T-cell (primary cell): ENCODE measurements around the gene PFKFB3. TPM values are rescaled to one million over a fixed set of nuclear protein-coding genes. Genes with fewer than 3 reads are reported as not detected.
"Not testable (repeated sequence)": the region's sequence is repeated elsewhere in the genome, so short reads cannot be mapped to it uniquely, and the experiment has no call there.

Source experiments
- ATAC-seq, 4 experiments: fragments of 200-7000 bp in 3 of 4; fragments of 150-1000 bp in 1 of 4; cut with Tn5 transposase; replicated peaks in 1 of 4; 1 replicate in 3 of 4; 2 replicates in 1 of 4; pipeline ENCODE4 v1.10.0; 2021; ENCODE audit warnings: moderate library complexity in 3 of 4, mild to moderate bottlenecking in 2 of 4, moderate number of reproducible peaks in 1 of 4
- CTCF ChIA-PET, 2 donors: fragments of 300-600 bp; sonication (Branson Sonifier 250); formaldehyde crosslinking; loops; one replicate each; lab custom pipeline; 2022; ENCODE audit warnings: antibody characterized with exemption in 2 of 2; lab: Charles Lee
- POLR2A ChIA-PET, 2 donors: fragments of 300-600 bp; sonication (Branson Sonifier 250); formaldehyde crosslinking; loops; one replicate each; lab custom pipeline; 2022; ENCODE audit warnings: antibody characterized with exemption in 2 of 2; lab: Charles Lee
- DNase-seq, 35 experiments: peaks; one replicate each; pipeline versions ENCODE4 v3.0.0 to v3.0.0-alpha.2; 2013 to 2023
- H3K27ac ChIP-seq: one replicate; pipeline ENCODE4 v1.5.1; 2013; ENCODE audit warnings: low read length
- H3K27me3 ChIP-seq, 2 experiments: replicated peaks in 1 of 2; 1 replicate in 1 of 2; 2 replicates in 1 of 2; pipeline versions ENCODE4 v1.6.1 to v1.7.0; 2013; ENCODE audit warnings: low read length in 1 of 2, mixed read lengths in 1 of 2; ENCODE audit not compliant: control insufficient read depth in 2 of 2, insufficient read depth in 2 of 2; ENCODE audit errors: extremely low read depth in 1 of 2
- H3K36me3 ChIP-seq, 2 donors: 1 replicate in 1 of 2; 2 replicates in 1 of 2; pipeline versions ENCODE4 v1.6.1 to v1.7.0; 2013; ENCODE audit warnings: low read length in 1 of 2; ENCODE audit not compliant: control insufficient read depth in 2 of 2, insufficient read depth in 1 of 2; ENCODE audit errors: extremely low read depth in 1 of 2
- H3K4me1 ChIP-seq, 2 experiments: 1 replicate in 1 of 2; 2 replicates in 1 of 2; pipeline versions ENCODE4 v1.6.1 to v1.7.0; 2013; ENCODE audit warnings: low read length in 2 of 2, mixed read lengths in 1 of 2; ENCODE audit not compliant: insufficient read depth in 2 of 2, control insufficient read depth in 1 of 2; ENCODE audit errors: extremely low read depth in 1 of 2
- H3K4me3 ChIP-seq, 2 donors: 1 replicate in 1 of 2; 2 replicates in 1 of 2; pipeline versions ENCODE4 v1.5.1 to v1.7.0; 2013; ENCODE audit warnings: mild to moderate bottlenecking in 2 of 2, low read length in 1 of 2, moderate library complexity in 1 of 2; ENCODE audit not compliant: control insufficient read depth in 1 of 2; ENCODE audit errors: extremely low read depth in 1 of 2
- H3K9me3 ChIP-seq: 2 replicates; pipeline ENCODE4 v1.7.0; 2013
- H3K27ac Mint-ChIP-seq, 2 donors: one replicate each; pipeline ENCODE4 v1.8.0; 2020 to 2021; ENCODE audit warnings: mild to moderate bottlenecking in 2 of 2, mixed read lengths in 2 of 2
- H3K27me3 Mint-ChIP-seq, 2 donors: one replicate each; pipeline ENCODE4 v1.8.0; 2021 to 2022; ENCODE audit warnings: mixed read lengths in 2 of 2
- H3K36me3 Mint-ChIP-seq: one replicate; pipeline ENCODE4 v1.8.0; 2021; ENCODE audit warnings: mixed read lengths
- H3K4me1 Mint-ChIP-seq, 3 donors: one replicate each; pipeline ENCODE4 v1.8.0; 2020 to 2022; ENCODE audit warnings: mixed read lengths in 3 of 3, mild to moderate bottlenecking in 1 of 3
- H3K4me3 Mint-ChIP-seq, 3 donors: one replicate each; pipeline ENCODE4 v1.8.0; 2020 to 2022; ENCODE audit warnings: mild to moderate bottlenecking in 3 of 3, mixed read lengths in 3 of 3, moderate library complexity in 3 of 3
- H3K9me3 Mint-ChIP-seq, 3 donors: one replicate each; pipeline ENCODE4 v1.8.0; 2020 to 2022; ENCODE audit warnings: mixed read lengths in 3 of 3
- WGBS: methylation state at CpG from one replicate; pipeline ENCODE4 v1.1.5; 2013; ENCODE audit warnings: missing lambda C conversion rate; ENCODE audit not compliant: insufficient coverage; 5-methylcytosine and 5-hydroxymethylcytosine counted together
- total RNA-seq, 35 experiments: library from RNA in 6 of 35; stranded (reverse) in 6 of 35; fragments of 120-200 nt in 1 of 35; gene quantifications; one replicate each; pipeline versions ENCODE4 v1.2.1 to v1.2.4 and lab custom pipeline; 2013 to 2026

PFKFB3 gene
- total RNA-seq, 5 donors from 2014 or later (not counting 1 experiment from before 2014, with no cell fraction given): 48.7 to 99.2 (median 93.9) TPM

- 93% methylated on average over 7 of the region's 13 CpGs for WGBS
- Histone ChIP-seq H3K9me3 (no peaks in the 10 kb centered on the region), H3K36me3 (peaks cover 16 to 33% of the 10 kb centered on the region in 2 donors), H3K27ac (no peak overlapping the region), H3K4me1 (peaks cover 0 to 6% of the 10 kb centered on the region in 2 experiments), H3K4me3 (no peak overlapping the region), H3K27me3 (no peaks in the 10 kb centered on the region)
- H3K27ac Mint-ChIP-seq: no peak overlapping the region
- peaks cover 58% of the 10 kb centered on the region for H3K36me3 Mint-ChIP-seq
- CTCF ChIA-PET: interaction anchor here in 1 of 2 donors (2.0 kb wide), 1 partner anchor 167 kb away, joined by 7 read pairs; no protein-coding TSS in a partner anchor
- H3K27me3 Mint-ChIP-seq: no peaks in the 10 kb centered on the region
- peaks cover 10 to 16% (median 13%) of the 10 kb centered on the region in 3 donors for H3K4me1 Mint-ChIP-seq
- H3K9me3 Mint-ChIP-seq: no peaks in the 10 kb centered on the region
- no peak for ATAC-seq
- H3K4me3 Mint-ChIP-seq: no peak overlapping the region
- no peak for DNase-seq
- POLR2A ChIA-PET: no interaction called here
Measured at GRCh38 chr10:6234371-6234770, 31.6 kb downstream of the PFKFB3 start.

GRCh38 chr10:6236349-6237198 is 33.8 kb downstream of the PFKFB3 start:
- Mint-ChIP-seq H3K4me1 (peaks cover 10 to 25% (median 25%) of the 10 kb centered on the region in 3 donors), H3K27me3 (no peaks in the 10 kb centered on the region), H3K27ac (peak overlapping the region in 1 of 2 donors; percentile 74), H3K36me3 (peaks cover 54% of the 10 kb centered on the region), H3K9me3 (no peaks in the 10 kb centered on the region), H3K4me3 (no peak overlapping the region)
- Histone ChIP-seq H3K27ac (no peak overlapping the region), H3K4me3 (no peak overlapping the region), H3K4me1 (peaks cover 0 to 6% of the 10 kb centered on the region in 2 experiments), H3K36me3 (peaks cover 13 to 24% of the 10 kb centered on the region in 2 donors), H3K9me3 (no peaks in the 10 kb centered on the region), H3K27me3 (no peaks in the 10 kb centered on the region)
- ChIA-PET CTCF (interaction anchor here in 1 of 2 donors (0.6 kb wide), 1 partner anchor 39 kb away, joined by 3 read pairs; no protein-coding TSS in a partner anchor), POLR2A (interaction anchor here in 1 of 2 donors (0.5 kb wide), 1 partner anchor 1260 kb away, joined by 6 read pairs; no protein-coding TSS in a partner anchor)
- DNase-seq: no peak
- ATAC-seq: peak in 1 of 4 experiments; percentile 8
- WGBS: 86% methylated on average over 32 of the region's 38 CpGs

DNA sequence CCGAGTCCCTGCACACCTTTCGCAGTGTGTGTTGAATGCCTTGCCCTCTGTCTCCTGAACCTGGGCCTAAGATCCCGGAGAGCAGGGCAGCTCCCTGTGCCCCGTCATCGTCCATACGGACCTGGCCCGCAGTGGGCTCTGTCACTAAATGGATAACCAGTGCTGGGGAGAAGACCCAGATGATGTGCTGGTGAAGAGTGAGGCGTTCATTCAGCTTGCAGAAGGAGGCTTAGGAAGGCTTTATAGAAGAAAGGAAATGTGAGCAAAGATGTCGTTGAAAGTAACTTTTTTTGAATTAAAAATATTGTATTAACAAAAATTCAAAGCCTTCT is 34.4 kb downstream of the PFKFB3 start:
- Mint-ChIP-seq H3K27me3 (no peaks in the 10 kb centered on the region), H3K9me3 (no peaks in the 10 kb centered on the region), H3K27ac (peak overlapping the region in 1 of 2 donors; percentile 74), H3K4me3 (no peak overlapping the region), H3K36me3 (peaks cover 52% of the 10 kb centered on the region), H3K4me1 (peaks cover 10 to 25% (median 25%) of the 10 kb centered on the region in 3 donors)
- CTCF ChIA-PET: interaction anchor here in 1 of 2 donors (0.6 to 0.9 kb wide), 2 partner anchors 38 to 165 kb away, joined by 3 to 4 read pairs; no protein-coding TSS in a partner anchor
- 95% methylated on average over 4 of the region's 9 CpGs for WGBS
- Histone ChIP-seq H3K27me3 (no peaks in the 10 kb centered on the region), H3K9me3 (no peaks in the 10 kb centered on the region), H3K36me3 (peaks cover 13 to 24% of the 10 kb centered on the region in 2 donors), H3K4me1 (peaks cover 0 to 6% of the 10 kb centered on the region in 2 experiments), H3K27ac (no peak overlapping the region), H3K4me3 (no peak overlapping the region)
- no peak for DNase-seq
- peak in 1 of 4 experiments; percentile 5 for ATAC-seq
- POLR2A ChIA-PET: interaction anchor here in 1 of 2 donors (0.7 kb wide), 1 partner anchor 180 kb away, joined by 3 read pairs; no protein-coding TSS in a partner anchor

DNA sequence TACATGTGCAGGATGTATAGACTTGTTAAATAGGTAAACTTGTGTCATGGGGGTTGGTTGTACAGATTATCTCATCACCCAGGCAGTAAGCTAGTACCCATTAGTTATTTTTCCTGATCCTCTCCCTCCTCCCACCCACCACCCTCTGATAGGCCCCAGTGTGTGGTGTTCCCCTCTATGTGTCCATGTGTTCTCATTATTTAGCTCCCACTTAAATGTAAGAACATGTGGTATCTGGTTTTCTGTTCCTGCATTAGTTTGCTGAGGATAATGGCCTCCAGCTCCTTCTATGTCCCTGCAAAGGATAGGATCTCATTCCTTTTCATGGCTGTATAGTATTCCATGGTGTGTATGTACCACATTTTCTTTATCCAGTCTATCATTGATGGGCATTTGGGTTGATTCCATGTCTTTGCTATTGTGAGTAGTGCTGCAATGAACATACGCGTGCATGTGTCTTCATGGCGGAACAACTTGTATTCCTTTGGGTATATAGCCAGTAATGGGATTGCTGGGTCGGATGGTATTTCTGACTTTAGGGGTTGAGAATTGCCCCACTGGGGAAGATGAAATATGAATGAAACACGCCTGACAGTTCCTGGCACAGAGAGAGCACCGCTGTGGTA is 36.0 kb downstream of the PFKFB3 start:
- WGBS: 94% methylated on average over 6 of the region's 6 CpGs
- H3K27me3 ChIP-seq, H3K27ac ChIP-seq, CTCF ChIA-PET, H3K4me3 Mint-ChIP-seq, DNase-seq, H3K4me1 ChIP-seq, H3K9me3 Mint-ChIP-seq, H3K9me3 ChIP-seq, H3K27me3 Mint-ChIP-seq, ATAC-seq, H3K4me3 ChIP-seq: not testable (repeated sequence)
- peaks cover 10 to 25% (median 25%) of the 10 kb centered on the region in 3 donors for H3K4me1 Mint-ChIP-seq
- POLR2A ChIA-PET: interaction anchor here in 1 of 2 donors (0.7 kb wide), 1 partner anchor 27 kb away, joined by 3 read pairs; no protein-coding TSS in a partner anchor
- peak overlapping the region; percentile 35 to 80 for H3K27ac Mint-ChIP-seq
- peaks cover 44% of the 10 kb centered on the region for H3K36me3 Mint-ChIP-seq
- peaks cover 6 to 13% of the 10 kb centered on the region in 2 donors for H3K36me3 ChIP-seq

DNA sequence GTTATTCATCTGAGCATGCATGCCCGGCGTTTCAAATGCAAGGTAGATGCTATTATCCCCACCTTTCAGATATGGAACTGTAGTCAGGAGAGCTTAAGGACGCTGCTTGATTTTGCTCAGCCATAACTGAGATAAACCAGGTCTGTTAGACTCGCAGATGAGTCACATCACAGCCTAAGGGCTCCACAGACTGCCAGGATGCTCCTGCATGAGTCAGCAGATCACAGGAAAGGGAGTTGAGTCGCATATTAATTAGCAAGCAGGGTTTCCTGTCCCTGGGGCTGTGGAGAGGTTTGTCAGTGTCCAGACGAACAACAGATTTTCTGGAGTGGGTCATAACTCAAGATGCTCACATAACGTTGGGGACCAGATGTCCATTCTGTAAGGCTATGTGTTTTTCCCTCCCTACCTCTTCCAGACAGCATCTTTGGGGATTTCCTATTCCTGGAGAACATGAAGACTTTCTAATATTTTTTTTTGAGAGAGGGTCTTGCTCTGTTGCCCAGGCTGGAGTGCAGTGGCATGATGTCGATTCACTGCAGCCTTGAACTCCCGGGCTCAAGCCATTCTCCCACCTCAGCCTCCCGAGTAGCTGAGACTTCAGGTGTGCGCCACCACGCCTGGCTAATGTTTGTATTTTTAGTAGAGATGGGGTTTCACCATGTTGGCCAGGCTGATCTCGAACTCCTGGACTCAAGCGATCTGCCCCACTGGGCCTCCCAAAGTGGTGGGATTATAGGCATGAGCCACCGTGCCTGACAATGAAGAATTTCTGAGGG is 36.7 kb downstream of the PFKFB3 start:
- H3K9me3 Mint-ChIP-seq: no peaks in the 10 kb centered on the region
- ChIA-PET POLR2A (no interaction called here), CTCF (no interaction called here)
- peaks cover 10 to 25% (median 25%) of the 10 kb centered on the region in 3 donors for H3K4me1 Mint-ChIP-seq
- 25% methylated on average over 5 of the region's 15 CpGs for WGBS
- Histone ChIP-seq H3K9me3 (no peaks in the 10 kb centered on the region), H3K4me3 (no peak overlapping the region), H3K27ac (no peak overlapping the region), H3K36me3 (peaks cover 0 to 6% of the 10 kb centered on the region in 2 donors), H3K4me1 (peaks cover 0 to 6% of the 10 kb centered on the region in 2 experiments), H3K27me3 (no peaks in the 10 kb centered on the region)
- peaks cover 38% of the 10 kb centered on the region for H3K36me3 Mint-ChIP-seq
- peak; percentile 48 to 95 (median 90) for ATAC-seq
- H3K27ac Mint-ChIP-seq: peak overlapping the region; percentile 35 to 80
- peak in 11 of 35 experiments; percentile 9 to 61 (median 20) for DNase-seq
- no peaks in the 10 kb centered on the region for H3K27me3 Mint-ChIP-seq
- H3K4me3 Mint-ChIP-seq: no peak overlapping the region
